ENCODE results near the gene MAPK12.

DNA sequence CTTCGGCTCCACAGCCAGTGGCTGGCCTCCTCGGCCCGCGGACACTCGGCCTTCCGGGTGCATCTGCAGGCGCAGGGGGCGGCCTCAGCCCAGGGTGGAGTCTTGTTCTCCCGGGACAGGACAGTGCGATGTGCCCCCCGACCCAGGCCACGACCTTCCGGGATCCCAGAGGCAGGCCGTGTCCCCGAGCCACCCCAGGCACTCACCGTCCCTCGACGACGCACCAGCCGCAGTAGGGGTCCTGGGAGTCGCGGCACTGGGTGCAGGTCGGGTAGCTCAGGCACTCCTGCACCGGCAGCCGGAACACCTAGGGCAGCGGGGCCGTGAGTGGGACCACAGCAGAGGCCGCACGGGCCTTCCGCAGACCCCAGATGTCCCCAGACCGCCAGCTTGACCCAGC, 26.2 kb upstream of the MAPK12 start:
- TF ChIP-seq, protein P1, sequence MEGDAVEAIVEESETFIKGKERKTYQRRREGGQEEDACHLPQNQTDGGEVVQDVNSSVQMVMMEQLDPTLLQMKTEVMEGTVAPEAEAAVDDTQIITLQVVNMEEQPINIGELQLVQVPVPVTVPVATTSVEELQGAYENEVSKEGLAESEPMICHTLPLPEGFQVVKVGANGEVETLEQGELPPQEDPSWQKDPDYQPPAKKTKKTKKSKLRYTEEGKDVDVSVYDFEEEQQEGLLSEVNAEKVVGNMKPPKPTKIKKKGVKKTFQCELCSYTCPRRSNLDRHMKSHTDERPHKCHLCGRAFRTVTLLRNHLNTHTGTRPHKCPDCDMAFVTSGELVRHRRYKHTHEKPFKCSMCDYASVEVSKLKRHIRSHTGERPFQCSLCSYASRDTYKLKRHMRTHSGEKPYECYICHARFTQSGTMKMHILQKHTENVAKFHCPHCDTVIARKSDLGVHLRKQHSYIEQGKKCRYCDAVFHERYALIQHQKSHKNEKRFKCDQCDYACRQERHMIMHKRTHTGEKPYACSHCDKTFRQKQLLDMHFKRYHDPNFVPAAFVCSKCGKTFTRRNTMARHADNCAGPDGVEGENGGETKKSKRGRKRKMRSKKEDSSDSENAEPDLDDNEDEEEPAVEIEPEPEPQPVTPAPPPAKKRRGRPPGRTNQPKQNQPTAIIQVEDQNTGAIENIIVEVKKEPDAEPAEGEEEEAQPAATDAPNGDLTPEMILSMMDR (IDR thresholded peaks at IDR 0.05 in 8 of 11, conservative IDR thresholded peaks at IDR 0.05 in 3 of 11), result no peak
- TF ChIP-seq POLR2AphosphoS5 (IDR thresholded peaks at IDR 0.05), result peak in 1 of 3 donors; percentile 8
